Ramos (cell line): Measurements from ENCODE around the gene SMC1A.
"Not testable (repeated sequence)": the region's sequence is repeated elsewhere in the genome, so short reads cannot be mapped to it uniquely, and the experiment has no call there.

Source experiments
- in situ Hi-C: fragments of 300-500 bp; cut with MboI; formaldehyde crosslinking; loops from one replicate; pipeline ENCODE4 v1.14.3; 2022; ENCODE audit warnings: low sequenced_read_pairs; ENCODE audit not compliant: unreplicated experiment

SMC1A gene

DNA sequence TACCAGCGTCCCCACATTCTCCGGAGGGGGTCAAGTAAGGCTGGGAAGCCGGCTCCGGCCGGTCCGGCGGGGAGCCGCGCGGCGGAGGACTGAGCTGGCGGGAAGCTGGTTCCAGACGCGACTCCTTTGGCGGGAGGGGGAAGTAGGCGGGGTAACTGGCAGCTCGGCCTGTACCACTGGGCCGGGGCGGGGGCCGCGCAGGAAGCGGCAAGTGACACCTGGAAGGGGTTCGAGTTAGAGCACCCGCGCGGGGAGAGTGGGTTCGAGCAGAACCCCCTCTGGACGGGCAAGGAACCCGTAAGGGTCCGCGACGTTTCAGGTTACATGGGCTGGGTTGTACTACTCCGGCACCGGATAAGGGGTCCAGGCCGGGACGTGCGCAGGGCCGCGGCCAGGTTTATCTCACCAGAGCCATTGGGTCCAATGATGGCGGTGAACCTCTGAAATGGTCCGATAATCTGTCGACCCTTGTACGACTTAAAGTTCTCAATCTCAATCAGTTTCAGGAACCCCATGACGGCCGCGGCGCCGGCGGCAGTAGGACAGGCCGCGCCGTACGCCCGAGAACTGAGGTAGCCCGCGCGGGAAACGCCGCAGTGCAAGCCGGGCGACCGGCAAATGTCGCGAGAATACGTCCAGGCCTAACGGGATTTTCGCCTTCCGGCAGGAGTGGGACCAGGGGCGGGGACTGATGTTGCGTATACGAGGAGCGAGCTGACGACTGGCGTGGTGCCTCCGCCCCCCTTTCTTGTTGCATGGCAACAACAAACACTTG is at the start of gene SMC1A:
SMC1A (minus strand) TSS at position 569 of the 775 bp plus-strand sequence; CDS start at position 515, 54 bp downstream.
- in situ Hi-C loops: no loop called here

GRCh38 chrX:53471346-53471745 is 48.9 kb upstream of the SMC1A start:
- in situ Hi-C loops: no loop called here

DNA sequence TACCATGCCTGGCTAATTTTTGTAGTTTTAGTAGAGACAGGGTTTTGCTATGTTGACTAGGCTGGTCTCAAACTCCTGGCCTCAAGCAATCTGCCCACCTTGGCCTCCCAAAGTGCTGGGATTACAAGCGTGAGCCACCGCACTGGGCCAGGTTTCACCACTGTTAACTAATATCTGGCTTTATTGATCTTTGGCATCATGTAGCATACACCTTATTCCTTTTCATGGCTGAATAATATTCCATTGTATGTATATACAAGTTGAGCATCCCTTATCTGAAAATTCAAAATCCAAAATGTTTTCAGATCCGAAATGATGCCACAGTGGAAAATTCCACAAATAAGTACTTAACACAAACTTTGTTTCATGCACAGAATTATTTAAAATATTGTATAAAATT is 46.2 kb upstream of the SMC1A start:
- in situ Hi-C loops: not testable (repeated sequence)

DNA sequence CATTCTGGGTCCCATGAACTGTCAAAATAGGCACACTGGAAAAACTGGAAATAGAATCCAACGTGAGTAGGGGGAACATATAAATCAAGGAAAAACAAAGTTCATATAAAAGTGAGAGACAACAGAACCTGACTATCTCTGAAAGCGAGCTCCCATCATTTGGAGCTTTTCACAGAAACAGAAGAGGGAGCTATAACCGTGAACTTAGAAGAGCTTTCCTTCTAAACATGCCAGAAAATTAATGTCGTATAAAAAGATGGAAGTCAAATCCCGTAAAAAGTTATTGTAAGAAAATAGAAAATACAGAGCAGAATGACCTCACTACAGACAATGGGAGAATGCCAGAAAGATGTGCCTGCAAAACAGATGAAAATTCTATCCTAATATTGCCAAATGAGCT is 35.6 kb upstream of the SMC1A start:
- in situ Hi-C loops: no loop called here

- in situ Hi-C loops: no loop called here
Measured at GRCh38 chrX:53456254-53456653, 33.8 kb upstream of the SMC1A start.

GRCh38 chrX:53452812-53453211 is 30.4 kb upstream of the SMC1A start:
- in situ Hi-C loops: no loop called here

DNA sequence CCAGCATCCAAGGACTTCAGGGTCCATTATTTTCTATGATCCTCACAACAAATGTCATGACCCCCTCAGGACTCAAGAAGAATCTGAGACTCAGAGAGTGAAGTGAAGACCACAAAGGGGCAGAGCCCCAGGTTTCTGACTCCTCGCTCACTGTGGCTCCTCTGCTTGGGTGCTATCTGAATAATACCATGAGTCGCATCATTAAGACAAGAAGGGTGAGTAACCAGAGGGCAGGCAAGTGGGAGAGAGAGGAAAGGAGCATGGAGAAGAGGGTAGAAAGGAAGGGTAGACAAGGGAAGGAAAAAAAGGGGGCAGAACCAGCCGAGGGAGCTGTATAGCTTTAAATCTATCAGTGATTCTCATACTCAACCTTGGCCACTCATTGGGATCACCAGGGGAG is 27.2 kb upstream of the SMC1A start:
- in situ Hi-C loops: loop anchor here (10.0 kb wide), 1 partner anchor 135 kb away; no protein-coding TSS in a partner anchor

DNA sequence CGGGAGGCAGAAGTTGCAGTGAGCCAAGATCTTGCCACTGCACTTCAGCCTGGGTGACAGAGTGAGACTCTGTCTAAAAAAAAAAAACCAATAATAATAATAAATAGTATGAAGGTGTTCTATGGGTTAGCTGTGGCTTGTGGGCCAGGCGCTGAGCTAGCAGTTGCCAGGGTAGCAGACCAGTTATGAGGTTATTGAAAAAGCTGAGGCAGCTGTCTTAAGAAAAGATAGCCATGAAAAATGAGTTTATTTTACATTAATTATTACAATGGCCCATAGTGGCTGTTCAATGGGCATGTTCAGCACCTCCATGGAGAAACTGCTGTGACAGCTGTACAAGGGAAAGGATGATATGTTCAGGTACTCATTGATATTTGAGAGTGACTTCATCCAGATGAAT is 25.0 kb upstream of the SMC1A start:
- in situ Hi-C loops: loop anchor here (10.0 kb wide), 1 partner anchor 133 kb away; no protein-coding TSS in a partner anchor

DNA sequence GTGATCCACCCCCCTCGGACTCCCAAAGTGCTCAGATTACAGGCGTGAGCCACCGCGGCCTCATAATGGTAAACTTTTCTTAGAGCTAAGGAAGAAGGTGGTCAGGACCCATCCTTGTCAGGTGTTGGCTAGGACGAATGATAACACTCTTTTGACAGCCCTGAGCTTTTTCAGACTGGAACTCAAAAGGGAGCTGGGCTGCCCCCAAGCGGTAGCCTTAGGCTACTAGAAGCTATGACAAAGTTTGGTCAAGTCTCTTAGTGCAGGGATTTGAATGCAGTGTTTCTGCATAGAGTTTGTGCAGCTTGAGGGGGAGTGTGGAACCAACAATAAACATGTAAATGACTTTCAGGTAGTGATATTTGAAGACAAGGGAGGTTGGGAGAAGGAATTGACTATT is 23.5 kb upstream of the SMC1A start:
- in situ Hi-C loops: loop anchor here (10.0 kb wide), 1 partner anchor 131 kb away; no protein-coding TSS in a partner anchor

- in situ Hi-C loops: loop anchor here (10.0 kb wide), 1 partner anchor 127 kb away; no protein-coding TSS in a partner anchor
Measured at GRCh38 chrX:53442322-53442631, 19.8 kb upstream of the SMC1A start.

DNA sequence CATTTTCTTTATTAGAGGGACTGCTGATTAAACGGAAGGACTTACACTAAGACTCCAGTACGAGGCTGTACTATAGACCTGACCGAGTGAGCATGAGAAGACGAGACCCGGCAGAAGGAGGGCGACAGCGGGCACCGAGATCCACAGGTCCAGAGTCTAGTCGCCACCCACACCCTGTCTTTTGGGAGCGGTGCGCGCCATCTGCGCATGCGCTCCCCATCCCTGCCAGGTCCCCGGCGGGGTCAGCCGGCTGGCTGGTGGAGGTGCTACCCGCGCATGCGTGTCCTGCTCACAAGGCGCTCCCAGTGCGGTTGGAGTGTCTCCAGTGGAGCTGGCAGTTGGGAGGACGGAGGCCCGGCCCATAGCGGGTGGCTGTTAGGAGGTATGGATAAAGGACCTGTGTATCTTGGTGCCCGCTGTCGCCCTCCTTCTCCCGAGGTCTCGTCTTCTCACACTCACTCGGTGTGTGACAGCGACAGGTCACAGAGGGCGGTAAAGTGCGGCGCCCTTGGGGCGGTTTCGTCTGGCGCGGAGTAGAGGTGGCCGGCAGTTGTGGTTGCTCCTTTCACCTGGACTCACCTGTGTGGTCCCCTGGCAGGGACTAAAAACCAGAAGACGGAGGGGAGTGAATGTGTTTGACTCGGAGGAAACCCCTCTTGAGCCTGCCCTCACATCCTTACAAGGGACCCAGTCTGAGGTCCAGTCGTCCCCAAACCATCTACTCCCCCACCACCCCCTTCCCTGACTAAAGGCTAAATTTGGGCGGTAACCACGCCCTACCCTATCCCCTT is 19.3 kb upstream of the SMC1A start:
- in situ Hi-C loops: loop anchor here (10.0 kb wide), 1 partner anchor 127 kb away; no protein-coding TSS in a partner anchor

GRCh38 chrX:53440621-53441517 is 18.4 kb upstream of the SMC1A start:
- in situ Hi-C loops: loop anchor here (10.0 kb wide), 1 partner anchor 126 kb away; no protein-coding TSS in a partner anchor

DNA sequence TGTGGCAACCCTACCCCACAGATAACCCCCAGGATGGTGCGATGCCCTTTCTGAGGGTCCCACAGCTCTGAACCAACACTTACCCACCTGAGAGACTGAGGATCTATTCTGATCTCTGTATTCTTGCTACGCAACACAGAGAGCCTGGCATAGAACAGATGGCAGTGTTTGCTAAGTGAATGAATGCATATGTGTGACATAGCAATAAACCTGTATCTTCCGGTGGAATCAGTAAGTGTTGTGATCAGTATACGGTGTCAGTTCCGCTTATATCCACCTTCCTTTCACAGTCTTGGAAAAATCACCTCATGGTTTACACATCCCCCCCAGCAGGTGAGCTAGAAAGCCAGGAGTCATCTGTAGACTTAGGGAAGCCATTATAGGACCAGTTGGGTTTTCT is 17.6 kb upstream of the SMC1A start:
- in situ Hi-C loops: loop anchor here (10.0 kb wide), 1 partner anchor 125 kb away; no protein-coding TSS in a partner anchor

GRCh38 chrX:53438832-53439230 is 16.4 kb upstream of the SMC1A start:
- in situ Hi-C loops: no loop called here

DNA sequence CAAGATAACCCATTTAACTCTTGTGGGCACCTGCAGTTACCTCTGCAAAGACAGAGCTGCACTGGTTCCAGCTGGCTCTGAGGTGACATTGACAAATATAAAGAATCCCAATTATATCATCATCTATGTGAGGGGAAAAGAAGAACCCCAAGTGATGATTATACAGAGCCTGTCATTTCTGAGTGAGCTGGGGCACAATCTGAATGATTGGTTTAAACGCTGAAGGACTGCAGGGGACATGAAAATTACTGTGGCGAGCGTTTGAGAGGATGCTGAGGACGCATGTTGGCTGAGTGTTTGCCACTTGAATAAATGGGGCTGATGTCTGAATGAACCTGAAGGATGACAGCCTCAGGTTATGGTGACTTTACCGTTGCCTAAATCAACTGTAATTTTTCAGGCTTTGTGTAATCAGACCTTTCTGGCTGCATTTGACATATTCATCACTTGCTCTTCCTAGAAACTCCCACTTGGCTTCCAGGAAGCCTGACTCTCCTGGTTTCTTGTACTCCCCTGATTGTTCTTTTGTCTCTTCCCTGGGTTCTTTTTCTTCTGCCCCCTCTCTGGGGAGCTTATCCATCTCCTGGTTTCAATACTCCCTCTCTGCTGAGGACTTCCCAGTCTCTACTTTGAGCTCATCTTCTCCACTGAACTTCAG is 15.8 kb upstream of the SMC1A start:
- in situ Hi-C loops: no loop called here

DNA sequence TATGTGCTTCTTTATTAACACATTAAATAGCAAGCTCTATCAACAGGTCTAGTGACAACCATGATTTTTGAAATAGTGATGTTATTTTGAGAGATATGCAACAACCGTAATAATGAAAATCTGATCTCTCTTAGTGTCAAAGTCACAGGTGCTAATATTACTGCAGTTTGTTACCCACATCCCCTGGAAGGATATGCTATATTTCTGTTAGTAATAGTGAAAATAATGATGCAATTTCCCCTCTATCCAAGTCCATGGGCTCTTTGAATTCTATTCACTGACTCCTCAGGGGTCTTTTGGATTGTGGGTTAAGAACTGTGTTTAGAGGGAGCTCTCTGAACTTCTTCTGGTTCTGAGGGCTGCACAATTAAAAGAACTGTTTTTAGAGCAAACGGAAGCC is 14.8 kb upstream of the SMC1A start:
- in situ Hi-C loops: no loop called here

GRCh38 chrX:53435997-53436396 is 13.5 kb upstream of the SMC1A start:
- in situ Hi-C loops: no loop called here

DNA sequence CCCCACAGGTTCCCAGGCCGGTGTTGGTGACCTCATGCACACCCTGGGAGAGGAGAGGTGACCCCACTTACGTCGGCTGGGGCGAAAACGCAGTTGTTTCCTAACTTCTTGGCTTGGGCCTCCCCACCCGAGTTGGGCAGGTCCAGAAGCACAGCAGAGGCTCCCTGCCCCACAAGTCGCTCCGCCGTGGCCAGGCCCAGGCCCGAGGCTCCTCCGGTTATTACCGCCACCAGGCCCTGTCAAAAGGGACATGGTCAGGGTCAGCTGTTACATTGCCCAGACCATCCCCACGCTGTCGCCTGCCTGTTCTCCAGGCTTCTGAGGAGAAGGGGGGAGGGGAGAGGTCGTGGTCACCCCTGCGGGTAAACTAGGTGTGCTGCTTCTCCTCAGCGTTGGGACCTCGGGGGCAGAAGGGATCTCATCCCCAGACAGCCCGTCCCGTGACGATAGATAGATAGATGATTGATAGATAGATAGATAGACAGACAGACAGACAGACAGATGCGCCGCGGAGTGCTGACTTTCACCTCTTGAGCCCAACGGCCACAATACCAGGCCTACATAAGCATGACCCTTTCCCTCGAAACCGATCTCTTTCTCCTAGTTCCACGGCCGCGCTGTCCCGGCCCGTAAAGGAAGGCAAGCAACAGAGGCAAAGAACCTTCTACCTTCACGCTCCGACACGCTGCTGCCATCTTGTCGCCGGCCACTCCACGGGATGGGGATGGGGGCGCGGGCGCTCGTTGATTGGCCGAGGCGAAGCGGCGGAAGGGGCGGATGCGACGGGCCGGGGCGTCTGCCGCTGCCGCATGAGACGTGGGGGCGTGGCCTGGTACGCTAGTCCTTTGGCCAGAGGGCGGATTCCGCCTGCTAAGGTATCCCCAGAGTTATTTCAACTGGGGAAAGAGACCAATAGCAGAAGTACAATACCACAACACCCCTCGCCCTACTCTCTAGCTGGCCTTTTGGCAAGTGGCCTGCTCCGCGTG is 11.5 kb upstream of the SMC1A start, which contains the start of gene HSD17B10:
HSD17B10 (minus strand) TSS at position 720 of the 989 bp plus-strand sequence; CDS start at position 695, 25 bp downstream.
- in situ Hi-C loops: no loop called here
